ENCODE measurements around the gene CLN3. TPM values are rescaled to one million over a fixed set of nuclear protein-coding genes. Genes with fewer than 3 reads are reported as not detected.
"Not testable (repeated sequence)": the region's sequence is repeated elsewhere in the genome, so short reads cannot be mapped to it uniquely, and the experiment has no call there.

Gene CLN3
- 50.2 and 62.7 TPM in 2 replicates for total RNA-seq (2014; rRNA removed; shearing (Covaris generic))

DNA sequence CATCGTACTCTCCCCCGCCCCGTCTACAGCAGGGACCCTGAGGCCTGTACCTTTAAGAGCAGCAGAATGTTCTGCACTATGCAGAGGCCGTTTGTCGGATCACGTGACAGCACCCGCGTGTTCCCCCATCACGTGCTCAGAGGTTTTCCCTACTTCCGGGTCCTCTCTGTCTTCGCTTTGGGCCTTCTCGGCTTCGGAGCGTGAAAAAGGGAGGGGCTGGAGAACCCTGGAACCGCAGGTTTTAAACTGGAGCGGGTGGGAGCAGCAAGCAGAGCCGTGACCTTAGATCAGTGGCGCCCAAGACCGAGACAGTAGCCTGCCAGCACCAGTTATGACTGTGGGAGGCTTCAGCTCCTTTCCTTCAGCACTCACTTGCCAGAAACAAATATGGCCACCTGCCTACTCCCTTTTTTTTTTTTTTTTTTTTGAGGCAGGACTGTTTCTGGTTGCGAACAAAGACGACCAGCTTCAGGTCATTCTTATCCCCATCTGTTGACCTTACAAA, at the start of gene CLN3:
TSS of gene CLN3 (minus strand) at position 105 of the 505 bp plus-strand sequence. CDS start 315 bp downstream, outside the sequence.
- DNase-seq (ENCODE audit: low spot score): peak; percentile 96
- in situ Hi-C loops (cut with HindIII; ENCODE audit: low sequenced_read_pairs): no loop called here

GRCh38 chr16:28540346-28540745, 48.5 kb upstream of the CLN3 start:
- in situ Hi-C loops (cut with HindIII; ENCODE audit: low sequenced_read_pairs): no loop called here
- DNase-seq (ENCODE audit: low spot score): no peak

- peak; percentile 99 for DNase-seq (ENCODE audit: low spot score)
- in situ Hi-C loops (cut with HindIII; ENCODE audit: low sequenced_read_pairs): no loop called here
Observed at GRCh38 chr16:28538733-28539596, 47.1 kb upstream of the CLN3 start, which contains the start of gene NUPR1. TSS of gene NUPR1 (minus strand) at chr16:28538974. CDS start at chr16:28538907, 67 bp downstream.

DNA sequence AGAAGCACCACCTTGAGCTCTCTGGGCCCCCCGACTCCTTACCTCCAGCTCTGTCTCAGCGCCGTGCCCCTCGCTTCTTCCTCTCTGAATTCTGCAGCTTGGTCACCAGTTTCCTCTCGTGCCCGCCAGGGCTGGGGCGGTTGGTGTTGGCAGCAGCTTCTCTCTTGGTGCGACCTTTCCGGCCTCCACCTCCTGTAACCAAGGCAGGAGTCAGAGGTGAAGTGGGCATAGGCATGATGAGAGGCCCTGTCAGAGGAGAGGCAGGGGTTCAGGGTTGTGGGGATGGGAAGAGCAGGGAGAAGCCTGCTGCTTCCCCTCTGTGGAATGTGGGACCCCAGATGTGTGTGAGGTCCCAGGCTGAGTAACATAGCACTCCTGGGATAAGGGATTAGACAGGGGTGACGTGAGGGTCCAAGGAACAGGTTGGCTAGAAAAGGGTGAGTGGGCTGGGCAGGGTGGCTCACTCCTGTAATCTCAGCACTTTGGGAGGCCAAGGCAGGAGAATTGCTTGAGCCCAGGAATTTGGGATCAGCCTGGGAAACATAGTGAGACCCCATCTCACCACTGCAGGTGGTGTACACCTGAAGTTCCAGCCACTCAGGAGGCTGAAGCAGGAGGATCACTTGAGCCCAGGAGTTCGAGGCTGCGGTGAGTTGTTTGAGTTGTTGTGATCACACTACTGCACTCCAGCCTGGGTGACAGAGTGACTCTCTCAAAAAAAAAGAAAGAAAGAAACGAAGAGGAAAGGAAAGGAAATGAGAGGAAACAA, 46.3 kb upstream of the CLN3 start:
- in situ Hi-C loops (cut with HindIII; ENCODE audit: low sequenced_read_pairs): no loop called here
- no peak for DNase-seq (ENCODE audit: low spot score)

DNA sequence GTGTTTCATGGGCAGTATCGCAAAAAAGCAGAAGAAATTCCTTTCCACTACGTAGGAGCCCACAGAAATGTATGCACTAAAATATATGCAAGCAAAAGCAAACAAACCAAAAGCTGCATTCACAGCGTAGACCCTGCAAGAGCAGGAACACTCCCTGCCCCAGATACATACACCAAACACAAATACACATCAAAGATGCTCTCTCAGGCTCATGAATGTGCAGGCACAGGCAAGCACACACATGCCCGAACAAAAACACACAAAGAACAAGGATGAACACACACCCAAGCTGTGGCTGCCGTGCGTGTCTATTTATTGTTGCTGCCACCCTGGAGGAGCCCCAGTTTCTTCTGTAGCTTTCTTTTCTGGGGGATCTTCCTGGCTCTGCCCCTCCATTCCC, 45.2 kb upstream of the CLN3 start:
- DNase-seq (ENCODE audit: low spot score): no peak
- in situ Hi-C loops (cut with HindIII; ENCODE audit: low sequenced_read_pairs): no loop called here

GRCh38 chr16:28534542-28535373, 42.9 kb upstream of the CLN3 start:
- in situ Hi-C loops (cut with HindIII; ENCODE audit: low sequenced_read_pairs): no loop called here
- DNase-seq (ENCODE audit: low spot score): peak; percentile 45

DNA sequence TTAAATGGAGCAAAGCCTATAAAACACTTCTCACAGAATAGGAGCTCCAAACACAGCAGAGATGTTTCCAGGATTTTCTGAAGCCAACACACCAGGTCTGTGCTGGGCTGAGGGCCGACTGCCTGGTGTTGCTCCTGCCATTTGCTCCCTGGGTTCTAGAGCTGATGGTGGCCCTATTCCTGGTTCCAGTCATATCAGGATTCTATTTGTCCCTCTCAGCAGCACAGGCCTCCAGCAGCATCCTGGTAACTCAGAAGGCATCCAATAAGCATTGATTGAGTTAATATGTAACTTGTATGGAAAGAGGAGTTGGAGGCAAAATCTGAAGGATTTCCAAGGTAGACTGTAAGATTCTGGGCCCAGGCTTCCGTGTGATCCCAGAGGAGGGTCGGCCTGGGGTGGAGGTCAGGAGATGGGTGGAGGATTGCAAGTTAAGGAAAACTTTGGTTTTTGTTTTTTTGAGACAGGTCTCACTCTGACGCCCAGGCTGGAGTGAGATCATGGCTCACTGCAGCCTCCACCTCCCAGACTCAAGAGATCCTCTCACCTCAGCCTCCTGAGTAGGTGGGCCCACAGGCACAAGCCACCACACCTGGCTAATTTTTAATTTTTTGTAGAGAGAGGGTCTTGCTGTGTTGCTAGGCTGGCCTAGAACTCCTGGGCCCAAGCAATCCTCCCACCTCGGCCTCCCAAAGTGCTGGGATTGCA, 41.2 kb upstream of the CLN3 start:
- no peak for DNase-seq (ENCODE audit: low spot score)
- in situ Hi-C loops (cut with HindIII; ENCODE audit: low sequenced_read_pairs): no loop called here

DNA sequence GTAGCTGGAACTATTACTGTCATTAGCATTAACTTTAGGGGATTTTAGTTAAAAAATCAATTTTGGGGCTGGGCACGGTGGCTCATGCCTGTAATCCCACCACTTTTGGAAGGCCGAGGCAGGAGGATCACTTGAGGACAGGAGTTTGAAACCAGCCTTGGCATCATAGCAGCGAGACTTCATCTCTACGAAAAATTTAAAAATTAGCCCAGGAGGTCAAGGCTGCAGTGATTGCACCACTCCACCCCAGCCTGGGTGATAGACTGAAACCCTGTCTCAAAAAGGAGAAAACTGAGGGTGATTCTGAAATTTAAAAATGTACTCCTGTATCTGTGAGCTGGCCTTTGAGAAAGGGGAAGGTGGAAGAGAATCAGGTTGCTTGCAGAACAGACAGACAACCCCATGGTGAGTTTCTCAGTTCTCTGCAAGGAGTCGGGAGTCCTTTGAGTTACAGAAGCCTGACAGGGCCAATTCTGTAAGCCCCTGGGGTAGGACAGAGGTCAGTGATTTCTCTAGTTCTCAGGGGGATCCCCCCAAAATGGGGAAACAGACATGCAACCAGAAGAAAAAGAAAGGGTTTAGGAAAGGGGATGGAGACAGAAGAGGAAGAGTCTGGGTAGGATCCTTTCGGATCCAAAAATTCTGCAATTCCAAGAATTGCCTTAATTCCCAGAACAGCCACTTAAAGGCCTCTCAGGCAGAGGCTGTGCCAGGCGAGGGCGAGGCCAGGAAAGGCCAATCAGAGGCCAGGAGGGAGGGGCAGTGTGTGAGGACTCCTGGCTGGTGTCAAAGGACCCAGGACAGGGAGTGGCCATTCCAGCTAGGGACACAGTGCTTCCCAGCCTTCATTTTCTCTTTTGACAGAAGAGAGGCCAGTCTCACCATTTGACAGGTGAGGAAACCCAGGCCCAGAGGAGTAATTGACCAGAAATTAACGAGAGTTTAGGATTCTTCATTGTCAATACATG, 40.2 kb upstream of the CLN3 start:
- peak; percentile 73 for DNase-seq (ENCODE audit: low spot score)
- in situ Hi-C loops (cut with HindIII; ENCODE audit: low sequenced_read_pairs): no loop called here

- no peak for DNase-seq (ENCODE audit: low spot score)
- in situ Hi-C loops (cut with HindIII; ENCODE audit: low sequenced_read_pairs): no loop called here
Observed at GRCh38 chr16:28529124-28529523, 37.2 kb upstream of the CLN3 start.

GRCh38 chr16:28528463-28528867, 36.6 kb upstream of the CLN3 start:
- in situ Hi-C loops (cut with HindIII; ENCODE audit: low sequenced_read_pairs): no loop called here
- no peak for DNase-seq (ENCODE audit: low spot score)

DNA sequence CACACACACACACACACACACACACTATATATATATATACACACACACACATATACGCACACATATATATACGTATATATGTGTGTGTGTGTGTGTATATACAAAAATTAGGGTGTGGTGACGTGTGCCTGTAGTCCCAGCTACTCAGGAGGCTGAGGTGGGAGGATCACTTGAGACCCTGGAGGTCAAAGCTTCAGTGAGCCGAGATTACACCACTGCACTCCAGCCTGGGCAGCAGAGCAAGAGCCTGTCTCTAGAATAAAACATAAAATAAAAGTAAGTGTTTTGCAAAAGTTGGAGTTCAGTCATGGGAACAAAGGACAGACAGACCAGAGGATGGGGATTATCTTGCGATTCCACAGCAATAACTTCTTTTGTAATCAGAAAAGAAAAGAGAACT, 36.1 kb upstream of the CLN3 start:
- in situ Hi-C loops (cut with HindIII; ENCODE audit: low sequenced_read_pairs): no loop called here
- no peak for DNase-seq (ENCODE audit: low spot score)

DNA sequence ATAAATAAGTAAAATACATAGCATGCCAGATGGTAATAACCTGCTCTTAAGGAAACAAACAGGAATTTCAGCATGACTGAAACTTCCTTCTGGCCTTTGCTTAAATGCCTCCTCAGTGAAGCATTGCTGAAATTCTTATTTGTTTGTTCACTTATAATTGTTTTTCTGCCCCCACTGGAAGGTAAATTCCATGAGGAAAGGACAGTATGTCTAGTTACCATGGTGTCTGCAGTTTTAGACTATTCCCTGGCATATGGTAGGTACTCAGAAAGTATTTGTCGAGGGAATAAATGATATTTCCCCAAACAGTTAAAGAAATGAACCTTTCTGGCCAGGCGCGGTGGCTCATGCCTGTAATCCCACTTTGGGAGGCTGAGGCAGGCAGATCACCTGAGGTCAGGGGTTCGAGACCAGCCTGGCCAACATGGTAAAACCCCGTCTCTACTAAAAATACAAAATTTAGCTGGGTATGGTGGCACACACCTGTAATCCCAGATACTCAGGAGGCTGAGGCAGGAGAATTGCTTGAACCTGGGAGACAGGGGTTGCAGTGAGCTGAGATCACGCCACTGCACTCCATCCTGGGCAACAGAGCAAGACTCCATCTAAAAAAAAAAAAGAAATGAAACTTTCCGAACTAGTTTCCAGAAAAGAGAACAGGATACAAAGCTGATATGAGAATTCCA, 35.4 kb upstream of the CLN3 start:
- in situ Hi-C loops (cut with HindIII; ENCODE audit: low sequenced_read_pairs); DNase-seq (ENCODE audit: low spot score): not testable (repeated sequence)

GRCh38 chr16:28526201-28527099, 34.6 kb upstream of the CLN3 start:
- in situ Hi-C loops (cut with HindIII; ENCODE audit: low sequenced_read_pairs): no loop called here
- no peak for DNase-seq (ENCODE audit: low spot score)

DNA sequence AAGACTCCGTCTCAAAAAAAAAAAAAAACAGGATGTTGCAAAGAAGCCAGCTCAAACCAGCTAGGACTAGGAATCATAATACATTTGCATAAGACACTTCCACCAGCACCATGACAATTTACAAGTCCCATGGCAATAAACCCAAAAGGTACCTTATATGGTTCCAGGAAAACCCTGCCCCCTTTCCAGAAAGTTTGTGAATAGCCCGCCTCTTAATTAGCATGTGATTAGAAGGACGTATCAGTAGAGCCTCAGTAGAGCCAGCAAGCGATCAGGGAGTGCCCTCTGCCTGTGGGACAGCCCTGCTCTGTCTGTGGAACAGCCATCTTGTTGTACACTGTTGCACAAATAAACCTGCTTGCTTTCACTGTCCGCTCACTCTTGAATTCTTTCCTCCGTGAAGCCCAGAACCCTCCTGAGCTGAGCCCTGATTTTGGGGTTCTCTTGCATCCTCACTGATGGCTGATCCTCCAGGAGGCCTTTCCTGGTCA, 32.9 kb upstream of the CLN3 start:
- DNase-seq (ENCODE audit: low spot score): peak; percentile 44
- in situ Hi-C loops (cut with HindIII; ENCODE audit: low sequenced_read_pairs): no loop called here

DNA sequence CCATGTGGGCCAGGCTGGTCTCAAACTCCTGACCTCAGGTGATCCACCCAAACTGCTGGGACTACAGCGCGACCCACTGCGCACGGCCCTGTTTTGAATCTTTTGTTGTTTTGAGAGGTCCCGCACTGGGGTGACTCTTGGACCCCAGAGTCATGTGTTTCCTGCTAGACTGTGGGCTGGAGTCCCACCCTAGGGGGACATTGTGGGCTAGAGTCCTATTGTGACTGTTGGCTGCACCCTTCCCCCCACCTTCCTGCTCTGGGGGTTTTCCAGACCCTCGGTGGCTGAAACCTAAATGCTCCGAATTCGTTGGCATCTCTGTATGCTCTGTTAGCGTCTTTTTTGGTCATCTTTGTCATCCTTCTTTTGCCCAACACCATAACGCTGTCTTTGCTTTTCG, 30.9 kb upstream of the CLN3 start:
- in situ Hi-C loops (cut with HindIII; ENCODE audit: low sequenced_read_pairs): no loop called here
- no peak for DNase-seq (ENCODE audit: low spot score)

DNA sequence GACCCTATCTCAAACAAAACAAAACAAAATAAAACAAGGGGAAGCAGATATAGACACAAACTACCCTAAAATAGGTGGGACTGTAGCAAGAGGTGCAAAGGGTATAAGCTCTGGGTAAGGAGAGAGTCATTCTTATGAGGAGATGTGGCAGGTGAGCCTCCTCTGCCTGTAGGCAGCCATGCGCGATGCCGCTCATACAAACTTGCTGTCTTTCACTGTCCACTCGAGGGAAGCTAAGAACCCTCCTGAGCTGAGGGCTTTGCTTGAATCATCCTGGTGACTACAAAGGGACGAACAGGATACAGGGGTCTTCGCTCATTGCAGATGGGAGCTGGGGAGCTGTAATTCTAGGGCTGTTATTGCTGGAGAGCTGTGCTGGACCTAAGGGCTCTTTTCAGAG, 29.6 kb upstream of the CLN3 start:
- DNase-seq (ENCODE audit: low spot score): no peak
- in situ Hi-C loops (cut with HindIII; ENCODE audit: low sequenced_read_pairs): no loop called here
